Osteoblast (primary cell): Measurements from ENCODE around the gene SCN2B. TPM values are rescaled to one million over a fixed set of nuclear protein-coding genes. Genes with fewer than 3 reads are reported as not detected.

ENCODE experiments used
- DNase-seq: peaks from one replicate; pipeline ENCODE4 v3.0.0; 2011; ENCODE audit warnings: low spot score, mixed read lengths; ENCODE audit not compliant: insufficient read length; ENCODE audit errors: missing footprints
- H2AFZ ChIP-seq: 2 replicates; pipeline ENCODE4 v1.6.0; 2011; ENCODE audit warnings: mild to moderate bottlenecking, low read length
- H3K27ac ChIP-seq: 2 replicates; pipeline ENCODE4 v1.5.1; 2011; ENCODE audit warnings: mild to moderate bottlenecking, low read depth, low read length, moderate library complexity
- H3K27me3 ChIP-seq: 2 replicates; pipeline ENCODE4 v1.6.0; 2012; ENCODE audit warnings: mild to moderate bottlenecking, control low read depth, inconsistent platforms, low read length, moderate library complexity; ENCODE audit not compliant: insufficient read depth
- H3K36me3 ChIP-seq: 2 replicates; pipeline ENCODE4 v1.5.1; 2011; ENCODE audit warnings: mild to moderate bottlenecking, low read length, control low read depth, moderate library complexity; ENCODE audit not compliant: insufficient read depth
- H3K4me1 ChIP-seq: 2 replicates; pipeline ENCODE4 v1.5.1; 2011; ENCODE audit warnings: mild to moderate bottlenecking, low read length, control low read depth, moderate library complexity; ENCODE audit not compliant: insufficient read depth
- H3K4me2 ChIP-seq: 2 replicates; pipeline ENCODE4 v1.6.0; 2011; ENCODE audit warnings: mild to moderate bottlenecking, low read length; ENCODE audit not compliant: insufficient read depth
- H3K4me3 ChIP-seq: fragments of 200-600 bp; sonication (generic); 3 replicates; pipeline ENCODE4 v1.5.1; 2012; ENCODE audit warnings: mild to moderate bottlenecking, low read length, inconsistent platforms; ENCODE audit not compliant: insufficient read depth
- H3K79me2 ChIP-seq: 2 replicates; pipeline ENCODE4 v1.6.0; 2012; ENCODE audit warnings: mild to moderate bottlenecking, low read length, control low read depth, inconsistent platforms; ENCODE audit not compliant: insufficient read depth
- H3K9me3 ChIP-seq: 2 replicates; pipeline ENCODE4 v1.5.1; 2011; ENCODE audit warnings: low read depth, low read length, control low read depth
- H4K20me1 ChIP-seq: 2 replicates; pipeline ENCODE4 v1.6.0; 2012; ENCODE audit warnings: mild to moderate bottlenecking, low read length, control low read depth; ENCODE audit not compliant: insufficient read depth
- CTCF ChIP-seq: IDR thresholded peaks from 2 replicates; pipeline ENCODE4 v1.5.1; 2011; ENCODE audit warnings: mild to moderate bottlenecking, low read depth, low read length, moderate library complexity; ENCODE audit errors: extremely low read depth
- total RNA-seq: library from RNA; depleted of rRNA; stranded (reverse); fragments of >200 nt; gene quantifications from 2 replicates; pipeline ENCODE4 v1.2.3, GENCODE V29; 2012

Gene SCN2B
- total RNA-seq, 1 donor, result not detected

DNA sequence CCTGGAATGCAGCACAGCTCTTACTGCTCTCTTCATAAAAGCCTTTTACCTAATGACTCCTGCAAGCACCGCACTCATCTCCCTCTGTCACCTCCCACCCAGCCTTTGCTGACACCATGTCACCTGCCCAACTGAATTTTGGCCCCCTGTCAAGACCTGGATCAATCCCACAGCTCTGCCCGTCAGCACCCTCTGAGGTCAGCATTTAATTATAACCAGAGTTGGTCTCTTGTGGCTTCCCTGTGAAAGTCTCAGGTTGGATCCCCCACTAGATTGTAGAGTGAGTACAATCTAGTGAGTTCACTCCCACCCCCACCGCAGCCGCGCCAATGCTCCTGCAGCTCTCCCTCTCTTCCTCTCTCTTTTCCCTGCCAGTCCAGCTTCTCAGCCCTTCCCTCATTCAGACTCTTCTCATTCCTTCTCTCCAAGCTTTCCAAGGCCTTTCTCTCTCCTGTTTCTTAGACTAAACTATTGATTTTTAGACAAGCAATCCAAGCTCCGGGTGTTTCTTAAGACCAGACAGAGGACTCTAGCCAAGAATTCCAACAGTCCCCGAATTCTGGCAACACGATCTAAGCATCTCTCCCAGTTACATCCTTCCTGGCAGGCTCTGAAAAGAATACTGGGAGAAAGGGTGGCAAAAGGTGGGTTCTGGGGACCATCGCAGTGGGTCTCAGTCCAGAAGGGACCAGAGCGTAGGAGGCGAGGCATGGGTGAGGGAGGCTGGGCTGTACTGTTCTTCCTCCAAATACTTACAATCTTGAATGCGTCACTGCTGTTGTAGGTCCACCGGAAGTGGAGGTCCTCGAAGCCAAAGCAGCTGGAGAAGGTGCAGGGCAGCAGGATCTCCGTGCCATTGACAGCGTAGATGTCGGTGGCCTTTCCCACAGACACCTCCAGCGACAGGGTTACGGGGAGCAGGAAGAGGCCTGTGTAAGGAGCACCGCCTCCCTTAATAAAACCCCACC lies 31.9 kb downstream of the SCN2B start:
- no peaks in the 10 kb centered on the region for H3K4me1 ChIP-seq
- no peaks in the 10 kb centered on the region for H4K20me1 ChIP-seq
- no peak overlapping the region for H3K27ac ChIP-seq
- H3K27me3 ChIP-seq, result peaks cover 28% of the 10 kb centered on the region
- no peaks in the 10 kb centered on the region for H3K79me2 ChIP-seq
- H2AFZ ChIP-seq, result no peak overlapping the region
- TF ChIP-seq CTCF, result no peak
- H3K9me3 ChIP-seq, result no peaks in the 10 kb centered on the region
- no peak overlapping the region for H3K4me2 ChIP-seq
- peak; percentile 56 for DNase-seq
- H3K36me3 ChIP-seq, result no peaks in the 10 kb centered on the region
- H3K4me3 ChIP-seq, result no peak overlapping the region

DNA sequence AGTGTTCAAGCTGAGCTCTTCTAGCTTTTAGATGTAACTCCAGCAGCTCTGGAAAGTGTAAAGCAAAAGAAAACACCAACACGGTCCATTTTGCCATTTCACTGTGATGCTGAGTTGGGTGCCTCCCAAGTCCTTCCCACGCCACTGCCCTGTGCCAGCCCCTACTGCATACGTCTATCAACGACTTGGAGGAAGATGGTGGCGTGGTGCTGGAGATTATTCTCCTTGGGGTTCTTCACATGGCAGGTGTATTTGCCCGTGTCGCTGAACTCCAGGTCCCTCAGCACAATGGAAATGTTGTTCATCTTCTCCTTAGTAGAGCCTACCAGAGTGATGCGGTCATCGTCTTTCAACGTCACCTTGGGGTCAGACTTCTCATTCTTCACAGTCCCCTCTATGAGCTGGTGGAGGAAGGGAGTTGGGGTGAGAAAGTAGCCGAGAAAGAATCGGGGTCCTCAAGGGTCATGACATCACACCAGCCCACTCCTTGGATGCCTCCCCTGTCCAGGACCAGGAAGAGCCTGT lies 32.7 kb downstream of the SCN2B start:
- Histone ChIP-seq H3K27ac (no peak overlapping the region), H4K20me1 (no peaks in the 10 kb centered on the region), H3K4me3 (no peak overlapping the region), H3K79me2 (no peaks in the 10 kb centered on the region), H3K4me2 (no peak overlapping the region), H3K4me1 (no peaks in the 10 kb centered on the region), H3K27me3 (peaks cover 25% of the 10 kb centered on the region), H3K9me3 (no peaks in the 10 kb centered on the region), H2AFZ (no peak overlapping the region), H3K36me3 (no peaks in the 10 kb centered on the region)
- no peak for TF ChIP-seq CTCF
- peak; percentile 50 for DNase-seq

- no peaks in the 10 kb centered on the region for H3K9me3 ChIP-seq
- H3K27ac ChIP-seq, result no peak overlapping the region
- H3K4me1 ChIP-seq, result no peaks in the 10 kb centered on the region
- H4K20me1 ChIP-seq, result no peaks in the 10 kb centered on the region
- no peak overlapping the region for H3K4me2 ChIP-seq
- no peaks in the 10 kb centered on the region for H3K36me3 ChIP-seq
- TF ChIP-seq CTCF, result no peak
- H2AFZ ChIP-seq, result no peak overlapping the region
- DNase-seq, result peak; percentile 19
- no peak overlapping the region for H3K4me3 ChIP-seq
- H3K27me3 ChIP-seq, result peaks cover 21% of the 10 kb centered on the region
- H3K79me2 ChIP-seq, result no peaks in the 10 kb centered on the region
These were observed 33.6 kb downstream of the SCN2B start for GRCh38 chr11:118142809-118143208.

DNA sequence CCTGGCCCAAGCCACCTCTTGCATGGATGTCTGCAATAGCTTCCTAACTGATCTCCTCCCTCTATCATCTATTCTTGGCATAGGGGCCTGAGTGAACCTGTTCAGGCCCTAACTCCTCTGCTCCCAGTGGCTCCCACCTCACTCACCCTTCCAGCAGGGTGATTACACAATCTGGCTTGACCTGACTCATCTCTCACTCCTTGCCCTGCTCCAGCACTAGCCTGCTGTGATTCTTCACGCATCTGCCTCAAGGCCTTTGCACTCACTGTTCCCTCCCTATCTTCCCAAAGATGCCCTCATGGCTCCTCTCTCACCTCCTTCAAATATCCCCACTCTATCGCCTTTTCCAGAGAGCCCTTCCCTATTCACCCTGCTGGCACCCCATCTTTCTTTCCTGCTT lies 34.4 kb downstream of the SCN2B start:
- DNase-seq, result peak; percentile 79
- Histone ChIP-seq H3K4me1 (no peaks in the 10 kb centered on the region), H3K4me3 (no peak overlapping the region), H3K4me2 (no peak overlapping the region), H3K27ac (no peak overlapping the region), H2AFZ (no peak overlapping the region), H3K9me3 (no peaks in the 10 kb centered on the region), H4K20me1 (no peaks in the 10 kb centered on the region), H3K36me3 (no peaks in the 10 kb centered on the region), H3K27me3 (peaks cover 15% of the 10 kb centered on the region), H3K79me2 (no peaks in the 10 kb centered on the region)
- TF ChIP-seq CTCF, result no peak
